Measurements from ENCODE around the gene PDF. TPM values are rescaled to one million over a fixed set of nuclear protein-coding genes. Genes with fewer than 3 reads are reported as not detected.
"Not testable (repeated sequence)": the region's sequence is repeated elsewhere in the genome, so short reads cannot be mapped to it uniquely, and the experiment has no call there.

Gene PDF
- total RNA-seq, 1 experiment from 2014 or later: 13.5 TPM

- H3K9ac ChIP-seq (ENCODE audit: low read length): no peak overlapping the region
- no peak overlapping the region for H3K4me2 ChIP-seq (ENCODE audit: low read depth, low read length, poor library complexity, severe bottlenecking)
- no peak overlapping the region for H3K27ac ChIP-seq (ENCODE audit: low read length)
- H4K20me1 ChIP-seq (ENCODE audit: insufficient read depth, low read depth, low read length): peaks cover 14% of the 10 kb centered on the region
- peaks cover 15% of the 10 kb centered on the region for H3K4me1 ChIP-seq (ENCODE audit: low read length)
- no peak overlapping the region for H3K4me3 ChIP-seq (ENCODE audit: low read length)
- H3K27me3 ChIP-seq (ENCODE audit: low read length): no peaks in the 10 kb centered on the region
- no peak overlapping the region for H2AFZ ChIP-seq (ENCODE audit: low read length)
- DNase-seq: no peak
- H3K36me3 ChIP-seq (ENCODE audit: insufficient read depth, low read length): peaks cover 10% of the 10 kb centered on the region; the same call in 1 of the 2 replicates
- H3K79me2 ChIP-seq (ENCODE audit: low read length): peaks cover 33% of the 10 kb centered on the region
- no peaks in the 10 kb centered on the region for H3K9me2 ChIP-seq (replicated peaks; ENCODE audit: insufficient read depth, low read length)
- no peaks in the 10 kb centered on the region for H3K9me3 ChIP-seq (ENCODE audit: low read length)
Measured at GRCh38 chr16:69309316-69309715, 21.1 kb downstream of the PDF start.

- Histone ChIP-seq H3K9ac (ENCODE audit: low read length) (no peak overlapping the region), H3K27me3 (ENCODE audit: low read length) (no peaks in the 10 kb centered on the region), H3K4me3 (ENCODE audit: low read length) (no peak overlapping the region), H3K9me3 (ENCODE audit: low read length) (no peaks in the 10 kb centered on the region), H4K20me1 (ENCODE audit: insufficient read depth, low read depth, low read length) (peaks cover 7% of the 10 kb centered on the region), H3K4me1 (ENCODE audit: low read length) (peaks cover 15% of the 10 kb centered on the region), H3K9me2 (replicated peaks; ENCODE audit: insufficient read depth, low read length) (no peaks in the 10 kb centered on the region), H3K79me2 (ENCODE audit: low read length) (peaks cover 18% of the 10 kb centered on the region), H3K27ac (ENCODE audit: low read length) (no peak overlapping the region), H3K4me2 (ENCODE audit: low read depth, low read length, poor library complexity, severe bottlenecking) (no peak overlapping the region), H3K36me3 (ENCODE audit: insufficient read depth, low read length) (peaks cover 8% of the 10 kb centered on the region; the same call in 1 of the 2 replicates), H2AFZ (ENCODE audit: low read length) (no peak overlapping the region)
- DNase-seq: no peak
Measured at GRCh38 chr16:69307856-69308255, 22.5 kb downstream of the PDF start.

GRCh38 chr16:69307091-69307490, 23.3 kb downstream of the PDF start:
- H3K4me2 ChIP-seq (ENCODE audit: low read depth, low read length, poor library complexity, severe bottlenecking): no peak overlapping the region
- H3K79me2 ChIP-seq (ENCODE audit: low read length): peaks cover 12% of the 10 kb centered on the region
- H3K36me3 ChIP-seq (ENCODE audit: insufficient read depth, low read length): peaks cover 8% of the 10 kb centered on the region; the same call in 1 of the 2 replicates
- no peak overlapping the region for H3K9ac ChIP-seq (ENCODE audit: low read length)
- H3K9me2 ChIP-seq (replicated peaks; ENCODE audit: insufficient read depth, low read length): no peaks in the 10 kb centered on the region
- no peak for DNase-seq
- no peak overlapping the region for H2AFZ ChIP-seq (ENCODE audit: low read length)
- no peak overlapping the region for H3K4me3 ChIP-seq (ENCODE audit: low read length)
- H3K27me3 ChIP-seq (ENCODE audit: low read length): no peaks in the 10 kb centered on the region
- H3K27ac ChIP-seq (ENCODE audit: low read length): no peak overlapping the region
- H4K20me1 ChIP-seq (ENCODE audit: insufficient read depth, low read depth, low read length): peaks cover 3% of the 10 kb centered on the region
- H3K9me3 ChIP-seq (ENCODE audit: low read length): no peaks in the 10 kb centered on the region
- H3K4me1 ChIP-seq (ENCODE audit: low read length): peaks cover 12% of the 10 kb centered on the region

- no peak overlapping the region for H3K4me2 ChIP-seq (ENCODE audit: low read depth, low read length, poor library complexity, severe bottlenecking)
- H3K79me2 ChIP-seq (ENCODE audit: low read length): 0 out of 2 replicates have a peak, but pooled peaks cover 3% of the 10 kb centered on the region
- H3K27ac ChIP-seq (ENCODE audit: low read length): no peak overlapping the region
- no peak for DNase-seq
- H3K9me2 ChIP-seq (replicated peaks; ENCODE audit: insufficient read depth, low read length): no peaks in the 10 kb centered on the region
- H3K4me3 ChIP-seq (ENCODE audit: low read length): no peak overlapping the region
- no peaks in the 10 kb centered on the region for H3K9me3 ChIP-seq (ENCODE audit: low read length)
- no peak overlapping the region for H3K9ac ChIP-seq (ENCODE audit: low read length)
- peaks cover 11% of the 10 kb centered on the region for H3K4me1 ChIP-seq (ENCODE audit: low read length)
- H4K20me1 ChIP-seq (ENCODE audit: insufficient read depth, low read depth, low read length): no peaks in the 10 kb centered on the region
- no peak overlapping the region for H2AFZ ChIP-seq (ENCODE audit: low read length)
- no peaks in the 10 kb centered on the region for H3K27me3 ChIP-seq (ENCODE audit: low read length)
- peaks cover 12% of the 10 kb centered on the region; the same call in 1 of the 2 replicates for H3K36me3 ChIP-seq (ENCODE audit: insufficient read depth, low read length)
Measured at GRCh38 chr16:69306031-69306430, 24.4 kb downstream of the PDF start.

- Histone ChIP-seq H3K4me1 (ENCODE audit: low read length) (peaks cover 7% of the 10 kb centered on the region), H3K4me3 (ENCODE audit: low read length) (no peak overlapping the region), H3K9me3 (ENCODE audit: low read length) (no peaks in the 10 kb centered on the region), H3K9ac (ENCODE audit: low read length) (no peak overlapping the region), H3K27me3 (ENCODE audit: low read length) (no peaks in the 10 kb centered on the region), H3K36me3 (ENCODE audit: insufficient read depth, low read length) (peaks cover 15% of the 10 kb centered on the region; the same call in 1 of the 2 replicates), H2AFZ (ENCODE audit: low read length) (no peak overlapping the region), H3K4me2 (ENCODE audit: low read depth, low read length, poor library complexity, severe bottlenecking) (no peak overlapping the region), H3K27ac (ENCODE audit: low read length) (no peak overlapping the region), H3K79me2 (ENCODE audit: low read length) (no peaks in the 10 kb centered on the region), H3K9me2 (replicated peaks; ENCODE audit: insufficient read depth, low read length) (no peaks in the 10 kb centered on the region), H4K20me1 (ENCODE audit: insufficient read depth, low read depth, low read length) (no peaks in the 10 kb centered on the region)
- no peak for DNase-seq
Measured at GRCh38 chr16:69302301-69302700, 28.1 kb downstream of the PDF start.

GRCh38 chr16:69301861-69302260, 28.5 kb downstream of the PDF start:
- no peaks in the 10 kb centered on the region for H3K27me3 ChIP-seq (ENCODE audit: low read length)
- H3K9ac ChIP-seq (ENCODE audit: low read length): no peak overlapping the region
- H3K27ac ChIP-seq (ENCODE audit: low read length): no peak overlapping the region
- H2AFZ ChIP-seq (ENCODE audit: low read length): no peak overlapping the region
- no peaks in the 10 kb centered on the region for H3K9me2 ChIP-seq (replicated peaks; ENCODE audit: insufficient read depth, low read length)
- H3K79me2 ChIP-seq (ENCODE audit: low read length): no peaks in the 10 kb centered on the region
- H4K20me1 ChIP-seq (ENCODE audit: insufficient read depth, low read depth, low read length): no peaks in the 10 kb centered on the region
- no peak overlapping the region for H3K4me3 ChIP-seq (ENCODE audit: low read length)
- no peak overlapping the region for H3K4me2 ChIP-seq (ENCODE audit: low read depth, low read length, poor library complexity, severe bottlenecking)
- no peaks in the 10 kb centered on the region for H3K9me3 ChIP-seq (ENCODE audit: low read length)
- H3K36me3 ChIP-seq (ENCODE audit: insufficient read depth, low read length): peaks cover 15% of the 10 kb centered on the region; the same call in 1 of the 2 replicates
- H3K4me1 ChIP-seq (ENCODE audit: low read length): peaks cover 7% of the 10 kb centered on the region
- no peak for DNase-seq

GRCh38 chr16:69301187-69301586, 29.2 kb downstream of the PDF start:
- no peaks in the 10 kb centered on the region for H3K79me2 ChIP-seq (ENCODE audit: low read length)
- H3K9ac ChIP-seq (ENCODE audit: low read length): no peak overlapping the region
- no peaks in the 10 kb centered on the region for H3K27me3 ChIP-seq (ENCODE audit: low read length)
- no peak overlapping the region for H2AFZ ChIP-seq (ENCODE audit: low read length)
- no peaks in the 10 kb centered on the region for H3K9me2 ChIP-seq (replicated peaks; ENCODE audit: insufficient read depth, low read length)
- H3K9me3 ChIP-seq (ENCODE audit: low read length): no peaks in the 10 kb centered on the region
- peaks cover 15% of the 10 kb centered on the region; the same call in 1 of the 2 replicates for H3K36me3 ChIP-seq (ENCODE audit: insufficient read depth, low read length)
- DNase-seq: no peak
- H4K20me1 ChIP-seq (ENCODE audit: insufficient read depth, low read depth, low read length): no peaks in the 10 kb centered on the region
- H3K27ac ChIP-seq (ENCODE audit: low read length): no peak overlapping the region
- H3K4me2 ChIP-seq (ENCODE audit: low read depth, low read length, poor library complexity, severe bottlenecking): no peak overlapping the region
- H3K4me3 ChIP-seq (ENCODE audit: low read length): no peak overlapping the region
- H3K4me1 ChIP-seq (ENCODE audit: low read length): peaks cover 7% of the 10 kb centered on the region

- Histone ChIP-seq H3K9me2 (replicated peaks; ENCODE audit: insufficient read depth, low read length) (no peaks in the 10 kb centered on the region), H3K27me3 (ENCODE audit: low read length) (no peaks in the 10 kb centered on the region), H3K4me2 (ENCODE audit: low read depth, low read length, poor library complexity, severe bottlenecking) (no peak overlapping the region), H3K27ac (ENCODE audit: low read length) (no peak overlapping the region), H3K36me3 (ENCODE audit: insufficient read depth, low read length) (peaks cover 7% of the 10 kb centered on the region; the same call in 1 of the 2 replicates), H3K79me2 (ENCODE audit: low read length) (peaks cover 6% of the 10 kb centered on the region; the same call in 1 of the 2 replicates), H3K9ac (ENCODE audit: low read length) (no peak overlapping the region), H2AFZ (ENCODE audit: low read length) (no peak overlapping the region), H3K9me3 (ENCODE audit: low read length) (no peaks in the 10 kb centered on the region), H4K20me1 (ENCODE audit: insufficient read depth, low read depth, low read length) (no peaks in the 10 kb centered on the region), H3K4me3 (ENCODE audit: low read length) (no peak overlapping the region), H3K4me1 (ENCODE audit: low read length) (no peaks in the 10 kb centered on the region)
- no peak for DNase-seq
Measured at GRCh38 chr16:69298261-69298660, 32.1 kb downstream of the PDF start.

GRCh38 chr16:69296771-69297170, 33.6 kb downstream of the PDF start:
- not testable (repeated sequence) for H3K27ac ChIP-seq (ENCODE audit: low read length); H3K27me3 ChIP-seq (ENCODE audit: low read length); H3K9me2 ChIP-seq (replicated peaks; ENCODE audit: insufficient read depth, low read length); H4K20me1 ChIP-seq (ENCODE audit: insufficient read depth, low read depth, low read length); H3K4me1 ChIP-seq (ENCODE audit: low read length); H2AFZ ChIP-seq (ENCODE audit: low read length); H3K36me3 ChIP-seq (ENCODE audit: insufficient read depth, low read length); H3K9ac ChIP-seq (ENCODE audit: low read length); H3K79me2 ChIP-seq (ENCODE audit: low read length); H3K4me3 ChIP-seq (ENCODE audit: low read length); H3K4me2 ChIP-seq (ENCODE audit: low read depth, low read length, poor library complexity, severe bottlenecking); H3K9me3 ChIP-seq (ENCODE audit: low read length); DNase-seq
